HG03196 (cell line): ENCODE data around the gene CYTH1.
"Not testable (repeated sequence)": the region's sequence is repeated elsewhere in the genome, so short reads cannot be mapped to it uniquely, and the experiment has no call there.

Source experiments
- ATAC-seq: cut with Tn5 transposase; IDR thresholded peaks from one replicate; pipeline ENCODE4 v1.9.1; 2021; ENCODE audit not compliant: unreplicated experiment

CYTH1 gene

DNA sequence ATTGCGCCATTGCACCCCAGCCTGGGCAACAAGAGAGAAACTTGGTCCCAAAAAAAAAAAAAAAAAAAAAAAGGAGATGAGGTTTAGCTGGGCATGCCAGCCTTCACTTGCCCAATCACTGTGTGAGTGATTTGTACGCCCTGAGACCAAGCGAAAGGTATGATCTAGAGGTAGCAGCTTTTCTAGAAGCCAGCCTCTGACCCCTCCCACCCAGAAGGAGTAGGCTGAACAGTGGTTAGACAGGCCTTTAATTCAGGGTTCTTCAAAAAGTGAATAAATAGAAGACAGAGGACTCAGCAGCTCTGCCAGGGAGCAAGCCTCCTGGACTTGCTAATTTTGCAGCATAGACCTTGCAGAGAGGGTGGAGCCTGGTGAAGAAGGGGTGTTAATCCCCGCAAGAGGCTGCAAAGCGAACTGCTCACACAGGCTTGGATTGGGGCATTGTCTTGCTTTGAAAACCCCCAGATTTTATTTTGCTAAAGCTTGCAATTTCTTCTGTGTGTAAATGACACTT is 7.1 kb upstream of the CYTH1 start:
- ATAC-seq = no peak

DNA sequence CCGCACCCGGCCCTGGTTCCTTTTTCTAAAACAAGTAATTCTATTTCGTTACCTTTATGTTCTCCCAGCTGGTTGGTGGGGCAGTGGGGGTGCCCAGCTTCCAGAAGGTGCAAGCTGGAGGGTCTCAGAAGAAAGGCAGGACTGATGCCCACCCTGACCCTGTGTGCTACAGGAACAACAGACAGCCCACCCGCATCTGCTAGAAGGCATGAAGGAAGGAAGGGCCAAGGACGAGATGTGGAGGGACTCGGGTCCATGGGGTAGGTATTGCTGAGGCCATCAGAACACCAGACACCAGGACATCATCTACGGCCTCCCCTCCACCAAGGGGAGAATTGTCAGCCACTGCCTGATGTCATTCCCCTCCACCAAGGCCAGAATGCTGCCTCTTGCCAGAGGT is 6.4 kb upstream of the CYTH1 start:
- no peak for ATAC-seq

DNA sequence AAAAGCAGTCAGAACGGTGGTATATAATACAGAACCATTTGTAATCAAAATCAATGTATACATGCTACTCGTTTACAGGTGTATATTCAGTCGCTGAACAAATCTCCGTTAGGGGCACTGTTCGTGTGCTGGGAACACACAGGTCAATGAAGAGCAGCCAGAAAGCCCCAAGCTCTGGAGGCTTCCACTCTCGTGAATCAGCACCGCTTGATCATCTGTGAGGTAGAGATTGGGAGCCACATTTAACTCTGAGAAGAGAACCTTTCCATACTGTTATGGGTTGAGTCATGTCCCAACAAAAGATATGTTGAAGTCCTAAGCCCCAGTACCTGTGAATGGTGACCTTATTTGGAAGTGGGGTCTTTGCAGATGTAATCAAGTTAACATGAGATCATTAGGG is 5.4 kb upstream of the CYTH1 start:
- no peak for ATAC-seq

DNA sequence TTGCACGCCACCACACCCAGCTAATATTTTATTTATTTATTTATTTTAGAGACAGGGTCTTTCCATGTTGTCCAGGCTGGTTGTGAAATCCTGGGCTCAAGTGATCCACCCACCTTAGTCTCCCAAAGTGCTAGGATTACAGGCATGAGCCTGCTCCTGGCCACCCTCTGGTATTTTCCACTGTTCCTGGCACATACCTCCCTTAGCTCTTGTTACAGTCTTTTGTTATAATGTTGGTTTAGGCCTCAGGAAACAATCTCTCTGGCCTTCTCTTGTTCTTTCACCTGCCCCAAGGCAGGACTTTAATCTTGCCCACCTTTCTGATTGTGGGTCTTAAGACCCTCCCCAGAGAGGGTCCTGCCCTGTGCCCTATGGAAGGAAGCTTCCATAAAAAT is 3.6 kb upstream of the CYTH1 start:
- no peak for ATAC-seq

DNA sequence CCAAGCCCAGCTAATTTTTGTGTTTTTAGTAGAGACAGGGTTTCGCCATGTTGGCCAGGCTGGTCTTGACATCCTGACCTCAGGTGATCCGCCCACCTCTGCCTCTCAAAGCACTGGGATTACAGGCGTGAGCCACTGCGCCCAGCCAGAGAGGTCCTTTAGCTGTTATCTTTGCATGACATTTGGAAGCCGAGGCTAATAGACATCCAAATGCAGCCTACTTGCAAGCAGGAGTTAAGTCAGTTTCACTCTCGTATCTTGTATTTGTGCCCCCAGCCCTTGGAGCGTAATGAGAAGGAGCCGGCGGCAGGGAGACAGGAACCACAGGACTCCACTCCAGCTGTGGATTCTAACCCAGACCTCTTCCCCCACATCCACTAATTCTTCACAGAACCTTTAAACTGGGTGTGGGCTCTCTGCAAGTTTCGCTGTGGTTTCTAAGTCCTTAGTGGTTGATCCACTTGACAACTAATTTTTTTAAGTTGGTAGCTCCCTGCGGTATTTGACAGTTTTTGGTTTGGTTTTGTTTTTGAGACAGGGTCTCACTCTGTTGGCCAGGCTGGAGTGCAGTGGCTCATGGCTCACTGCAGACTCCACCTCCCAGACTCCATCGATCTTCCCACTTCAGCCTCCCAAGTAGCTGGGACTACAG is 3.1 kb upstream of the CYTH1 start:
- no peak for ATAC-seq

DNA sequence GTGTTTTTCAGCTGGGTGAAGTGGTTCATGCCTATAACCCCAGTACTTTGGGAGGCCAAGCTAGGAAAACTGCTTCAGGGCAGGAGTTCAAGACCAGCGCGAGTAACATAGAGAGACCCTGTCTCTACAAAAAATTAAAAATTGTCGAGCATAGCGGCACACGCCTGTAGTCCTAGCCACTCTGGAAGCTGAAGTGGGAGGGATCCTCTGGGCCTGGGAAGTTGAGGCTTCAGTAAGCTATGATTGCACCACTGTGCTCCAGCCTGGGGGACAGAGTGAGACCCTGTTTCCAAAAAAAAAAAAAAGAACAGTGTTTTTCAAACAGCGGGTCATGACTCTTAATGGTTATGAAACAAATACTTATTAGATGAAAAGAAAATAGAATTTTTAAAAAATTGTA is 2.3 kb upstream of the CYTH1 start:
- no peak for ATAC-seq

DNA sequence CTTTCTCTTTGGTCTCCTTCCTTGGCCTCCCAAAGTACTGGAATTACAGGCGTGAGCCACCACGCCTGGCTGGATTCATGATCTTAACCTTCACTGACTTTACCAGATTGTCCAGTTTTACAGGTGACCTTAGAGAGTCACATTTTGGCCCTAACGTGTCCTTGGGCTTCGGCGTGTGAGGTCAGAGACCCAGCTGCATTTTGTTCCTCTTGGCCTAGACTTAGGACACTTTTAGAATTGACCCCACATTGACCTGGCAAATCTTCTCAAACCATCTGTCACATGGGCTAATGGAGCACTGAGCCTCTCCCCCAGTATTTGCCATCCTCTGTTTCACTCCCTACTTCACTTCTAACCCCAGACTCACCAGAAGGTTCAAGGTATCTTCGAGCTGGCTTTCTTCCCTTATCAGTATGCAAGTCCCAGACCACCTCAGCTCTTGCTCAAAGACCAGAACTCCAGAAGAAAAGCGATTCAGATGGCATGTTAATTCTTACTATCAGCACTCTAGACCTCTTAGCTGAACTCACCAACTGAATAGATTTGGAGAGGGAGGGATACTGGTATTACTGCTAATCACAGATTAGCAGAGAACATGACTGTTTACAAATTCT is 1.7 kb upstream of the CYTH1 start:
- no peak for ATAC-seq

DNA sequence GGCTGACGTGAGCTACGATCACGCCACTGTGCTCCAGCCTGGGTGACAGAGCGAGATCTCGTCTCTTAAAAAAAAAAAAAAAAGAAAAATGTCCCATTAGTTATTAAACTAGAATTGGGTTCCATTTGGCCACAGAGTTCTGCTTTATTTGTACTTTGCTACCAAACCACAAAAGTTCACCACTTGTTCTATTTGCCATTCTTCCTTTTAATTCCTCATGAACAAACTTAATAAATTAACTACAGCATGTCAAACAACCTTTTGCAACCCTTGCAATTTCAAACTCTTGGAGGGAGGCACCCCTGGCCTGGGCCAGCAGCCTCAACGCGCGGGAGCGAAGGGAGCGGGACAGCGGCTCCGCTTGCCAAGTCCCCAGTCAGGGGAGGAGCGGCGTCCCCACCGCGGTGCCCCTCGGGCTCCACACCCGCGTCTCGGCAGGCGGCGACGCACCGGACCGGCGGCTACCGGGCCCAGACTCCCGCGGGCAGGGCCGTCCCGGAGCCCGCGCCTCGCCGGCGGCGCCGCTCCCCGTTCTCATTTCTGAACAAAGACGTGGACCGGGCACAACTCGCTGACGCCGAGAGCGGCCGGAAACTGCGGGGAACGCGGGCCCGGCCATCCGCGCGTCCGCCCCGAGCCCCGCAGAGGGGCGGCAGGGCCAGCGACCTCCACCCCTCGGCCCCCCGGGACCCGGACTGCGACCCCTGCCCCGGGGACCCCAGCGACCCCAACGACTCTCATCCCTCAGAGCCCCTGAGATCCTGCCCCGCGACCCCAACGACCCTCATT is 775 bp downstream of the CYTH1 start:
- peak; percentile 16 for ATAC-seq

DNA sequence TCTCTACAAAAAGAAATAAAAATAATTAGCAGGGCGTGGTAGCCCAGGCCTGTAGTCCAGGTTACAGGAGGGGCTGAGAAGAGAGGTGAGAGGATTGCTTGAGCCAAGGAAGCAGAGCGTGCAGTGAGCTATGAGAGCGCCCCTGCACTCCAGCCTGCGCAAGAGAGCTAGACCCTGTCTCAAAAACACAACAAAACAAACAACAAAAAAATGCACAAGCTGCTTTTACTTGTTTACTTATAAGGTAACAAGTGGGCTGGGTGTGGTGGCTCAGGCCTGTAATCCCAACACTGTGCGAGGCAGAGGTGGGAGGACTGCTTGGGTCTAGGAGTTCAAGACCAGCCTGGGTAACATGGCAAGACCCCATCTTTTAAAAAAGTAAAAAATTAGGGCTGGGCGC is 1.7 kb downstream of the CYTH1 start:
- no peak for ATAC-seq

DNA sequence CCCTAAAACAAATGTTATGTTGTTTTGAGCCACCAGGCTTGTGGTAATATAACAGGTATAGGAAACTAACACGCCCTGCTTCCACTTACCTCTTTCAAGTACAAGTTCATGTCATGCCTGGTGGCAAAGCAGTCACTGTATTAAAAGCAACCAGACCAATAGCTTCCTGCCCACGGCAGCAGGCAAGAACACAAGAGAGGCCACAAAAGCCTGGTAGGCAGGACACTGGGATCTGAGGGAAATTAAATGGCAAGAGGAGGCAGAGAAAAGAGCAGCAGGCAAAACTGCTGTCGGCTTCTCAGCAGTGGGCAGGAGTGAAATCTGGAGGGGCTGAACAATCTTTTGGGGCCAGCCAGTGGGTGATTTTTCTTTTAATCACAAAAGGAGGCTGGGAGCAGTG is 2.2 kb downstream of the CYTH1 start:
- no peak for ATAC-seq

DNA sequence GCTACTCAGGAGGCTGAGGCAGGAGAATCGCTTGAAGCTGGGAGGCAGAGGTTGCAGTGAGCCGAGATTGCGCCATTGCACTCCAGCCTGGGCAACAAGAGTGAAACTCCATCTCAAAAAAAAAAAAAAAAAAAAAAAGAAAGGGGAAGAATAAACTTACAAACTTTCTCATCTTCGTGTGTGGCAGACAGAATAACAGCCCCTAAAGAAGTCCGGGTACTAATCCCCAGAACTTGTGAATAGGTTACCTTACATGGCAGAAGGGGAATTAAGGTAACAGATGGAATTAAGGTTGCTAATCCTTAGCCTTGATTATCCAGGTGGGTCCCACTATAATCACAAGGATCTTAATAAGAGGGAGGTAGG is 2.8 kb downstream of the CYTH1 start:
- ATAC-seq = not testable (repeated sequence)

DNA sequence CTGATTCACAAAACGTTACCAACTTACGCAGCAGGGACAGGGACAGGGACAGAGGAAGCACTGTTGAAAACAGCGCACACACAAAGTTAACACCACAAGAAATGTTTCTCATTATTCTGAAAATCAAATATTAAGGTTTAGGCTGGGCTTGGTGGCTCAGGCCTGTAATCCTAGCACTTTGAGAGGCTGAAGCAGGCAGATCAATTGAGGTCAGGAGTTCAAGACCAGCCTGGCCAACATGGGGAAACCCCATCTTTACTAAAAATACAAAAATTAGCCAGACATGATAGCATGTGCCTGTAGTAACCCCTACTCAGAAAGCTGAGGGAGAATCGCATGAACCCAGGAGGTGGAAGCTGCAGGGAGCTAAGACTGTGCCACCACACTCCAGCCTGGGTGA is 4.2 kb downstream of the CYTH1 start:
- ATAC-seq = no peak

DNA sequence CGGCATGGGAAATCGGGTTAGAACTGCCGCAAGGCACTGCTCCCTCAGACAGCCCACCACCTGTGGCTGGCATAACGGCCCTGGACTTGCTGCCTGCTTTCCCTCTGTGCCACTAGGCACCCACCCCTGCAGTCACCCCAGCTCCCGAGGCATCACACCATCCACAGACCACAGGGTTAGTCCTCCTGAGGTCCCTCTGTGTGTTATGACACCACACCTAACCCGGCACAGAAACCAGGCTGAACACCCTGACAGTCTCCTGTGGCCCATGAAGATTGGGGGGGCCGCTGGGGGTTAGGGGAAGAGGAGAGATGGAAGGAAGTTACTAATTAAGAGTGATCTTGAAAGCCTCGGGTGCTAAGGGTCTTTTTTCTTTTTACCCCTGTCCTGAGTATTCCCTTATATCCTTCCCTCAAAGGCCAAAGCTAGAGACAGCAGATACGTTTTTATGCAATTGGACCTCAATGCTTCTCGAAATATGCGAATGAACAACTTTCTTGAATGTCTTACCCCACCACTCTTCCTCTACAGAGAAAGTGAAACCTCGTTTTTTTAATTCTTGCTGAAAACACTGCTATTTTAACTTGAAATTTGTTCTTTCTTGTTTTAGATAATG is 7.0 kb downstream of the CYTH1 start:
- no peak for ATAC-seq

DNA sequence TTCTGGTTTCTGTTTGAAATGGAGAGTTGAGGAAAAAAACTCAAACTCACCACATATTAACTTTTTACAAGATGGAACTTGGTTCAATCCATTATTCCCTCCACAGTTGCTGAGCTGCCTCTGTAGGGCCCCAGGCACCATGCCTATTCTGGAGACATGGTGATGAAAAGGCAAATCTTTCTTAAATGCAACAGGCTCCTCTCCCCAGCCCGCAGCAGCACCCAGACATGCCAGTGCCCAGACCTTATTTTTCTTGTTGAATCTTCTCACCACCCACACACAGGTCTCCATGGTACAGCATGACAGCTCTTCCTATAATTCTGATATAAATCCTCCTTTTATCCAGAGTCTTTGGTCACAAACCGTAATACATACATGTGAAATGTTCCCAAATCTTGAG is 7.6 kb downstream of the CYTH1 start:
- no peak for ATAC-seq

DNA sequence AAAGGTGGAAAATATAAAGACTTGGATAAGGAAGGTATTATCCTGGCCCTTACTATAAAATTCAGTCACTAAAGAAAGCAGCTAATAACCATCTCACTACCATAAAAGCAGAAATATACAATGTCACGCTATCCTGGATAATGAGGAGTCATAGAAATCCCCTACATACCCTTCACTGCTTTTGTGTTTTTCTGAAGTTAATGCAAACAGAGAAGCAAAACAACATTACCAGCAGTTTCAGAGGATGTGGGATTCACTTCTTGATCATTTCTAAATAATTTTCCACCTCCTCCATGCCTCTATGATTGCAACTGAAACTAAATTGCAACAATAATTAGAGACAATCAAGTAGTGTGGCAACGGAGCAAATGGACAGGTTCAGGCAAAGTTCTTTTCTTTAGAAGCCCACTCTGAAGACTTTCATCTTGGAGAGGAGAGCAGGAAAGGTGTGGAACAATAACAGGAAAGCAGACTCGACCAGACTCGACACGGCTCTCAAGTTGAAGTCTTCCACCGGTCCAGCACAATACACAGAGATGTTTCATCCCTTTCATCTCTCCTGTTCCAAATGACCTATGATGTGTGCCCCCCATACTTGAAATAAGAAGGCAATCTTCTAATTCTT is 10.2 kb downstream of the CYTH1 start:
- no peak for ATAC-seq

DNA sequence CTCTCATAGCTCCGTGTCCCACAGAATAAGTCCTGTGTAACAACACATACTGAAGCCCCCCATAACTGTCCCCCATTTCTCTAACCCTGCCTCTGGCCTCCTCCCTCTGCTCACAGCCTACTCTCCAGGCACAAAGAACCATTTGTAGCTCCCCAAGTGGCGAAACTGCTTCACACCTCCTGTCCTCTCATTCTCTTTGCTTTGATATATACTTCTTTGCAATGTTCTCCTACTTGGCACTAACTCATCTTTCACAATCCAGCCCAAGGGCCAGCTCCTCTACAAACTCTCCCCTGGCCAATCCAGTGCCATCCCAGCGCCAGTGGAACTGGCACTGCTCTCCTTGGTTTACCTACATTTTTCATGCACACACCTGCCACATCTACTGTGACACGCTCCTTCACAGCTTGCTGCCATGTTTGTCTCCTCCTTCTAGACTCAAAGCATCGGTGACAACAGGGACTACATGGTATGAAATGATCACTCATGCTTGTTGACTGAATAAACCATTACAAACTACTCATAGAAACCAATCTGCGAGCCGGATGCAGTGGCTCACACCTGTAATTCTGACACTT is 12.8 kb downstream of the CYTH1 start:
- ATAC-seq = no peak

DNA sequence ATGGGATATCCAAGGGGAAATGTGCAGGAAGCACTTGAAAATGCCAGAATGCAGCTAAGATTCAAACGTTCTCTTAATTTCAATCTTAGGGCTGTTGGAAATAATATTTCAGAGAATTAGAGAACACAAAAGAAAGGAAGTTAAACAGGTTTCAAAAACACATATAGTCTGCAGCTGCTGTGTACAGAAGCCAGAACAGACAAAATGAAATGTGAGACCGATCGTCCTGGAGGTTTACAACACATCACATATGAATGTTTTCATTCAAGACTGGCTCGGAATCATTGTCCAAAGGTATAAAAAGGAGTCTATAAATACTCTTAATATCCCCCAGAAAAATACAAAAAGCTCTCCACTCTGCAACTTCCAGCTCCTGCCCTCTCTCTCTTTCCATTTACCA is 14.3 kb downstream of the CYTH1 start:
- ATAC-seq = no peak

DNA sequence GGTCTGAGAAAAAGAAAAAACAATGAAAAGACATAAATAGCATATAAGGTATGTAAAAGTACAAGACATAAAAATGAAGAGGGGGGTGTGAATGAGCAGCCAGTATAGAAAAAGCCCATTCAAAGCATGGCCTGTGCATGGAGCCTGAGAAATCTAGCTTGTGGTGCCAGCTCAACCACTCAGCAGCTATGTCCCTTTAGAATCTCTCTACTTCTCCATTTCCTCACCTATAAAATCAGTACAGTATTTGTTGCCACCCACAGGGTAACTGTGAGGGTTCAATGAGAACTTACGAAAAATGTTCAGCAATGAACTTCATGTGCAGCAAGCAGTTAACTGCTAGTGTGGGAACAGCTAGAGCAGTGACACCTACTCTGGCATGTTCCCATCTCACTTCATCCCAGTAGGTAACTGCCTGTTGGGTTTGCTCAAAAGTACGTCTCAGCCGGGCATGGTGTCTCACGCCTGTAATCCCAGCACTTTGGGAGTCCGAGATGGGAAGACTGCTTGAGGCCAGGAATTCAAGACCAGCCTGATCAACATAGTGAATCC is 15.3 kb downstream of the CYTH1 start:
- ATAC-seq = no peak

DNA sequence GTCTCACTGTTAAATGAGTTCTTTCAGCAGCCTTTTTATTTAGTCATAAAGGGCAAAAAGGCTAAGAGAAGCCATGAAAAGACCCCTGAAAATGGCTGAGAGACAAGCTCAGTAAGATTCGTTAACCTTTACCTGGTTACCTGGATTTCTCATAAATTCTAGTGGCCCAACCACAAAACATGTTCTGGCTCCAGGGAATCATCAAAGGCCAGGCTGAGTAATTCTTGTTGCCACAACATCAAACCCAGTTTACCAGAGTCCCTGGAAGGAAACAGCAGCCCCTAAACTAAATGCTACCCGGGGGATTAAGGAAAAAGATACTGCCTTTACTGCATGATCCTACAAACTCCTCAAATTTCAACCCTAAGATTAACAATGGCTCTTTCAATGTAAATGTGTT is 15.8 kb downstream of the CYTH1 start:
- ATAC-seq = no peak

DNA sequence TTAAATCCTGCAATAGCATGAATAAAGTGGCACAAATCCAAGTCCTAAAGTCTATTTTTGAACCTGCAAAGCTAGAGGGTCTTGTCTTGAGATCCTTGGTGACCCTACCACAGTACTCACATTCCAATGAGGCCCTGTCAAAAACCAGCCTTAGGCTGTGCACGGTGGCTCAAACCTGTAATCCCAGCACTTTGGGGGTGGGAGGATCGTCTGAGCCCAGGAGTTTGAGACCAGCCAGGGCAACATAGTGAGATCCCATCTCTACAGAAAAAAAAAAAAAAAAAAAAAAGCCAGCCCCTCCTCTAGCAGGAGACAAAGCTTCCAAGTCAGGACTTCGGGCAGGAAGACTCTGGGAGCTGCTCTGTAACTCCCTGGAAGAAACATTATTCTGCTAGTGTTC is 16.3 kb downstream of the CYTH1 start:
- no peak for ATAC-seq

DNA sequence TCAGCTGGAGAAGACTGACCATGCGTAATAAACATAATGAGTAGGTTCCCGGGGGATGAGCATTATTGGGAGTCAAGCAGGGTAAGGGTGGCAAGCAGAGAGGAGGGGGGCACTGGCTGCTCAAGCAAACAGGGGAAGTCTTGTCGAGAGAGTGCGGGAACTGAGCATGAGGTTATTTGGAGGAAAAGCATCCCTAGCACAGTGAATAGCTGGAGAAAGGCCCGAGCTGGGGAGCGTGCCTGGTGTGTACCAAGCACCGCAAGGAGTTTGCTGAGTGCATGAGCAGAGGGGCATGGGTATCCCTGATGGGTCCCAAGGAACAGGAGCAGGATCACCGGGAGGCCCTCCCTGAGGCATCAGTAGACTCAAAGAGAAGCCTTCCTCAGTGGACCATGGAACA is 17.2 kb downstream of the CYTH1 start:
- ATAC-seq = no peak
